ENCODE results near the gene UNC13C. TPM values are rescaled to one million over a fixed set of nuclear protein-coding genes. Genes with fewer than 3 reads are reported as not detected.

UNC13C gene
- total and polyA plus RNA-seq, 2 of the 13 experiments (the other 11 are each of a cell fraction or from before 2014, with no cell fraction given), result 0.04 TPM; not detected in 1

DNA sequence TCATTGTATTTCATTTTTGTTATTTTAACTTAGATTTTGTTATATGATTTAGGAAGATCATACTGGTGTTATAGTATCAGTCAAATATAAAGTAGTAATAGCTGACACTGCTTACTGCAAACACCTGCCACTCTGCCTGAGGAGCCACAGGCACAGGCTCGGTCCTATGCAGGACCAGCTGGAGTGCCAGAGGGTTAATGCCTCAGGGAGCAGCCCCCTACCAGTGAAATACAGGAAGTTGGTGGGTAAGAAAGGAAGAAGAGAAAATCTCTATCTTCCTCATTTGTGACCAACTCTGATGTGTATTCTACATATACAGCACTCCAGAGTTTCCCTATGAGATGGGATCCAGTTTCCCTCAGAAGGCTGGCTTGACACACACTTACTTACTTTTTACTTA, 593.3 kb downstream of the UNC13C start:
- Histone ChIP-seq H3K27me3 (ENCODE audit: control insufficient read depth in 1 of 2, insufficient read depth in 2 of 2, low read length in 2 of 2) (no peaks in the 10 kb centered on the region), H3K27ac (ENCODE audit: extremely low read length, insufficient read depth, low read length) (no peak overlapping the region), H3K79me2 (ENCODE audit: insufficient read depth, low read length) (no peaks in the 10 kb centered on the region), H3K9ac (ENCODE audit: insufficient read depth, low read depth, low read length) (no peak overlapping the region), H3K4me2 (ENCODE audit: low read depth, low read length) (no peak overlapping the region), H3K4me1 (ENCODE audit: insufficient read depth, low read length) (no peaks in the 10 kb centered on the region), H4K20me1 (ENCODE audit: insufficient read depth, low read length) (no peaks in the 10 kb centered on the region), H3K36me3 (replicated peaks in 1 of 2; ENCODE audit: control insufficient read depth in 1 of 2, insufficient read depth in 2 of 2, low read length in 2 of 2) (no peaks in the 10 kb centered on the region), H2AFZ (ENCODE audit: low read length) (no peak overlapping the region), H3K4me3 (replicated peaks in 1 of 3; ENCODE audit: insufficient read depth in 1 of 3, low read depth in 2 of 3, low read length in 3 of 3) (no peak overlapping the region), H3K9me3 (ENCODE audit: low read length) (no peaks in the 10 kb centered on the region)
- BruUV-seq (replicated peaks), result no TSS peak
- intact Hi-C loops (cut with micrococcal nuclease; ENCODE audit: unreplicated experiment), result no loop called here
- ATAC-seq (no peak), DNase-seq (ENCODE audit: low spot score) (no peak), FAIRE-seq (no peak)
- CTCF ChIA-PET (ENCODE audit: low intra/inter-chr PET ratio, low total read pairs), result no interaction called here
- WGBS (ENCODE audit: low lambda C conversion rate), result 6% methylated on average over 1 of the region's 1 CpG
- in situ Hi-C loops (cut with HindIII; ENCODE audit: extremely low pct_ligation_motif_present, low pct_unique_long_range_greater_than_20kb), result no loop called here
- POLR2A ChIA-PET, result no interaction called here
- TF ChIP-seq SMAD9 (CRISPR knock-in tag; IDR thresholded peaks at IDR 0.05), result no peak
- TF ChIP-seq, protein P1, sequence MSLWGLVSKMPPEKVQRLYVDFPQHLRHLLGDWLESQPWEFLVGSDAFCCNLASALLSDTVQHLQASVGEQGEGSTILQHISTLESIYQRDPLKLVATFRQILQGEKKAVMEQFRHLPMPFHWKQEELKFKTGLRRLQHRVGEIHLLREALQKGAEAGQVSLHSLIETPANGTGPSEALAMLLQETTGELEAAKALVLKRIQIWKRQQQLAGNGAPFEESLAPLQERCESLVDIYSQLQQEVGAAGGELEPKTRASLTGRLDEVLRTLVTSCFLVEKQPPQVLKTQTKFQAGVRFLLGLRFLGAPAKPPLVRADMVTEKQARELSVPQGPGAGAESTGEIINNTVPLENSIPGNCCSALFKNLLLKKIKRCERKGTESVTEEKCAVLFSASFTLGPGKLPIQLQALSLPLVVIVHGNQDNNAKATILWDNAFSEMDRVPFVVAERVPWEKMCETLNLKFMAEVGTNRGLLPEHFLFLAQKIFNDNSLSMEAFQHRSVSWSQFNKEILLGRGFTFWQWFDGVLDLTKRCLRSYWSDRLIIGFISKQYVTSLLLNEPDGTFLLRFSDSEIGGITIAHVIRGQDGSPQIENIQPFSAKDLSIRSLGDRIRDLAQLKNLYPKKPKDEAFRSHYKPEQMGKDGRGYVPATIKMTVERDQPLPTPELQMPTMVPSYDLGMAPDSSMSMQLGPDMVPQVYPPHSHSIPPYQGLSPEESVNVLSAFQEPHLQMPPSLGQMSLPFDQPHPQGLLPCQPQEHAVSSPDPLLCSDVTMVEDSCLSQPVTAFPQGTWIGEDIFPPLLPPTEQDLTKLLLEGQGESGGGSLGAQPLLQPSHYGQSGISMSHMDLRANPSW (CRISPR knock-in tag; IDR thresholded peaks at IDR 0.05; ENCODE audit: borderline replicate concordance), result no peak
- TF ChIP-seq, protein P2, sequence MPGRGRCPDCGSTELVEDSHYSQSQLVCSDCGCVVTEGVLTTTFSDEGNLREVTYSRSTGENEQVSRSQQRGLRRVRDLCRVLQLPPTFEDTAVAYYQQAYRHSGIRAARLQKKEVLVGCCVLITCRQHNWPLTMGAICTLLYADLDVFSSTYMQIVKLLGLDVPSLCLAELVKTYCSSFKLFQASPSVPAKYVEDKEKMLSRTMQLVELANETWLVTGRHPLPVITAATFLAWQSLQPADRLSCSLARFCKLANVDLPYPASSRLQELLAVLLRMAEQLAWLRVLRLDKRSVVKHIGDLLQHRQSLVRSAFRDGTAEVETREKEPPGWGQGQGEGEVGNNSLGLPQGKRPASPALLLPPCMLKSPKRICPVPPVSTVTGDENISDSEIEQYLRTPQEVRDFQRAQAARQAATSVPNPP (CRISPR knock-in tag; IDR thresholded peaks at IDR 0.05), result no peak
- TF ChIP-seq, protein P3, sequence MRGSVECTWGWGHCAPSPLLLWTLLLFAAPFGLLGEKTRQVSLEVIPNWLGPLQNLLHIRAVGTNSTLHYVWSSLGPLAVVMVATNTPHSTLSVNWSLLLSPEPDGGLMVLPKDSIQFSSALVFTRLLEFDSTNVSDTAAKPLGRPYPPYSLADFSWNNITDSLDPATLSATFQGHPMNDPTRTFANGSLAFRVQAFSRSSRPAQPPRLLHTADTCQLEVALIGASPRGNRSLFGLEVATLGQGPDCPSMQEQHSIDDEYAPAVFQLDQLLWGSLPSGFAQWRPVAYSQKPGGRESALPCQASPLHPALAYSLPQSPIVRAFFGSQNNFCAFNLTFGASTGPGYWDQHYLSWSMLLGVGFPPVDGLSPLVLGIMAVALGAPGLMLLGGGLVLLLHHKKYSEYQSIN (CRISPR knock-in tag; IDR thresholded peaks at IDR 0.05; ENCODE audit: borderline replicate concordance), result no peak
- TF ChIP-seq, protein P4, sequence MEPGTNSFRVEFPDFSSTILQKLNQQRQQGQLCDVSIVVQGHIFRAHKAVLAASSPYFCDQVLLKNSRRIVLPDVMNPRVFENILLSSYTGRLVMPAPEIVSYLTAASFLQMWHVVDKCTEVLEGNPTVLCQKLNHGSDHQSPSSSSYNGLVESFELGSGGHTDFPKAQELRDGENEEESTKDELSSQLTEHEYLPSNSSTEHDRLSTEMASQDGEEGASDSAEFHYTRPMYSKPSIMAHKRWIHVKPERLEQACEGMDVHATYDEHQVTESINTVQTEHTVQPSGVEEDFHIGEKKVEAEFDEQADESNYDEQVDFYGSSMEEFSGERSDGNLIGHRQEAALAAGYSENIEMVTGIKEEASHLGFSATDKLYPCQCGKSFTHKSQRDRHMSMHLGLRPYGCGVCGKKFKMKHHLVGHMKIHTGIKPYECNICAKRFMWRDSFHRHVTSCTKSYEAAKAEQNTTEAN (CRISPR knock-in tag; conservative IDR thresholded peaks at IDR 0.05), result no peak
- TF ChIP-seq NR3C1 (CRISPR knock-in tag; IDR thresholded peaks at IDR 0.05), result no peak
- no peak for TF ChIP-seq ZNF780A (CRISPR knock-in tag; IDR thresholded peaks at IDR 0.05)
- no peak for TF ChIP-seq ZBTB38 (CRISPR knock-in tag; IDR thresholded peaks at IDR 0.05)
- no peak for TF ChIP-seq MAFF (IDR thresholded peaks at IDR 0.05; ENCODE audit: low read depth, low read length)
- TF ChIP-seq, protein P5, sequence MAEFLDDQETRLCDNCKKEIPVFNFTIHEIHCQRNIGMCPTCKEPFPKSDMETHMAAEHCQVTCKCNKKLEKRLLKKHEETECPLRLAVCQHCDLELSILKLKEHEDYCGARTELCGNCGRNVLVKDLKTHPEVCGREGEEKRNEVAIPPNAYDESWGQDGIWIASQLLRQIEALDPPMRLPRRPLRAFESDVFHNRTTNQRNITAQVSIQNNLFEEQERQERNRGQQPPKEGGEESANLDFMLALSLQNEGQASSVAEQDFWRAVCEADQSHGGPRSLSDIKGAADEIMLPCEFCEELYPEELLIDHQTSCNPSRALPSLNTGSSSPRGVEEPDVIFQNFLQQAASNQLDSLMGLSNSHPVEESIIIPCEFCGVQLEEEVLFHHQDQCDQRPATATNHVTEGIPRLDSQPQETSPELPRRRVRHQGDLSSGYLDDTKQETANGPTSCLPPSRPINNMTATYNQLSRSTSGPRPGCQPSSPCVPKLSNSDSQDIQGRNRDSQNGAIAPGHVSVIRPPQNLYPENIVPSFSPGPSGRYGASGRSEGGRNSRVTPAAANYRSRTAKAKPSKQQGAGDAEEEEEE (CRISPR knock-in tag; IDR thresholded peaks at IDR 0.05; ENCODE audit: borderline replicate concordance), result no peak
- TF ChIP-seq, protein P6, sequence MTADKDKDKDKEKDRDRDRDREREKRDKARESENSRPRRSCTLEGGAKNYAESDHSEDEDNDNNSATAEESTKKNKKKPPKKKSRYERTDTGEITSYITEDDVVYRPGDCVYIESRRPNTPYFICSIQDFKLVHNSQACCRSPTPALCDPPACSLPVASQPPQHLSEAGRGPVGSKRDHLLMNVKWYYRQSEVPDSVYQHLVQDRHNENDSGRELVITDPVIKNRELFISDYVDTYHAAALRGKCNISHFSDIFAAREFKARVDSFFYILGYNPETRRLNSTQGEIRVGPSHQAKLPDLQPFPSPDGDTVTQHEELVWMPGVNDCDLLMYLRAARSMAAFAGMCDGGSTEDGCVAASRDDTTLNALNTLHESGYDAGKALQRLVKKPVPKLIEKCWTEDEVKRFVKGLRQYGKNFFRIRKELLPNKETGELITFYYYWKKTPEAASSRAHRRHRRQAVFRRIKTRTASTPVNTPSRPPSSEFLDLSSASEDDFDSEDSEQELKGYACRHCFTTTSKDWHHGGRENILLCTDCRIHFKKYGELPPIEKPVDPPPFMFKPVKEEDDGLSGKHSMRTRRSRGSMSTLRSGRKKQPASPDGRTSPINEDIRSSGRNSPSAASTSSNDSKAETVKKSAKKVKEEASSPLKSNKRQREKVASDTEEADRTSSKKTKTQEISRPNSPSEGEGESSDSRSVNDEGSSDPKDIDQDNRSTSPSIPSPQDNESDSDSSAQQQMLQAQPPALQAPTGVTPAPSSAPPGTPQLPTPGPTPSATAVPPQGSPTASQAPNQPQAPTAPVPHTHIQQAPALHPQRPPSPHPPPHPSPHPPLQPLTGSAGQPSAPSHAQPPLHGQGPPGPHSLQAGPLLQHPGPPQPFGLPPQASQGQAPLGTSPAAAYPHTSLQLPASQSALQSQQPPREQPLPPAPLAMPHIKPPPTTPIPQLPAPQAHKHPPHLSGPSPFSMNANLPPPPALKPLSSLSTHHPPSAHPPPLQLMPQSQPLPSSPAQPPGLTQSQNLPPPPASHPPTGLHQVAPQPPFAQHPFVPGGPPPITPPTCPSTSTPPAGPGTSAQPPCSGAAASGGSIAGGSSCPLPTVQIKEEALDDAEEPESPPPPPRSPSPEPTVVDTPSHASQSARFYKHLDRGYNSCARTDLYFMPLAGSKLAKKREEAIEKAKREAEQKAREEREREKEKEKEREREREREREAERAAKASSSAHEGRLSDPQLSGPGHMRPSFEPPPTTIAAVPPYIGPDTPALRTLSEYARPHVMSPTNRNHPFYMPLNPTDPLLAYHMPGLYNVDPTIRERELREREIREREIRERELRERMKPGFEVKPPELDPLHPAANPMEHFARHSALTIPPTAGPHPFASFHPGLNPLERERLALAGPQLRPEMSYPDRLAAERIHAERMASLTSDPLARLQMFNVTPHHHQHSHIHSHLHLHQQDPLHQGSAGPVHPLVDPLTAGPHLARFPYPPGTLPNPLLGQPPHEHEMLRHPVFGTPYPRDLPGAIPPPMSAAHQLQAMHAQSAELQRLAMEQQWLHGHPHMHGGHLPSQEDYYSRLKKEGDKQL (CRISPR knock-in tag; IDR thresholded peaks at IDR 0.05; ENCODE audit: low read depth), result no peak
